Kidney capillary endothelial cell (primary cell): ENCODE results near the gene FOSB.

Experiments used
- DNase-seq: peaks from one replicate; pipeline ENCODE4 v3.0.0-alpha.2; 2018; ENCODE audit warnings: low spot score

The FOSB gene

GRCh38 chr19:45484273-45484945 is 16.6 kb downstream of the FOSB start:
- no peak for DNase-seq

GRCh38 chr19:45485305-45486077 is 17.7 kb downstream of the FOSB start:
- peak; percentile 91 for DNase-seq

GRCh38 chr19:45488708-45489107 is 20.9 kb downstream of the FOSB start:
- no peak for DNase-seq

GRCh38 chr19:45489216-45489855 is 21.5 kb downstream of the FOSB start:
- DNase-seq: no peak

- no peak for DNase-seq
These were observed 24.4 kb downstream of the FOSB start for GRCh38 chr19:45492137-45492626.

- DNase-seq: no peak
These were observed 25.1 kb downstream of the FOSB start for GRCh38 chr19:45492627-45493470.

GRCh38 chr19:45494261-45494916 is 26.6 kb downstream of the FOSB start:
- no peak for DNase-seq

GRCh38 chr19:45495178-45495577 is 27.4 kb downstream of the FOSB start:
- DNase-seq: no peak

- DNase-seq: no peak
These were observed 28.7 kb downstream of the FOSB start for GRCh38 chr19:45496349-45496953.

GRCh38 chr19:45497791-45498190 is 30.0 kb downstream of the FOSB start:
- DNase-seq: no peak

GRCh38 chr19:45498411-45499195 is 30.8 kb downstream of the FOSB start, which contains the start of gene PPM1N:
Gene PPM1N, plus strand, starts transcription at chr19:45498443. Its CDS starts 30 bp downstream, at chr19:45498473.
- DNase-seq: no peak

GRCh38 chr19:45499196-45500180 is 31.7 kb downstream of the FOSB start:
- DNase-seq: no peak

- DNase-seq: no peak
These were observed 33.3 kb downstream of the FOSB start for GRCh38 chr19:45500918-45501729.

- no peak for DNase-seq
These were observed 33.9 kb downstream of the FOSB start for GRCh38 chr19:45501730-45502014.

- no peak for DNase-seq
These were observed 34.3 kb downstream of the FOSB start for GRCh38 chr19:45502111-45502510.

GRCh38 chr19:45503909-45504308 is 36.1 kb downstream of the FOSB start:
- DNase-seq: no peak

GRCh38 chr19:45505151-45505995 is 37.6 kb downstream of the FOSB start:
- no peak for DNase-seq

GRCh38 chr19:45505996-45506245 is 38.1 kb downstream of the FOSB start:
- no peak for DNase-seq
